Heart left ventricle (tissue), 13 donors: ENCODE data around the gene TACC2.

ENCODE experiments used
- POLR2A ChIP-seq, 2 donors: fragments of 450-650 bp; IDR thresholded peaks; one replicate each; pipeline ENCODE4 v1.6.1; 2017; ENCODE audit warnings: antibody characterized with exemption in 2 of 2, mild to moderate bottlenecking in 2 of 2, moderate library complexity in 2 of 2
- TF ChIP-seq, protein P1 (sequence below), 12 donors: fragments of 200-600 bp; sonication (generic) in 4 of 12; IDR thresholded peaks; one replicate each; pipeline versions ENCODE4 v1.5.0 to v1.8.0; 2018 to 2022; ENCODE audit warnings: antibody characterized with exemption in 12 of 12, mild to moderate bottlenecking in 5 of 12
- donor health status: ischemic (EF 13 %, LVEDD 7.1; RV severe dilation, severe dysfunction).
- donor health status: DM: no; HTN: yes; CAD: no.
- donor health status: DM: no; HTN: no; CAD: no.
- donor health status: ischemic (EF 25% LVEDD 6.9; RV normal size, moderate dysfunction).
- donor health status: ischemic (EF 25% LVEDD 5.7; RV mildly dilated, moderate dysfunction).
- donor health status: ischemic (EF 35%, LVEDD 5.7; RV mildly dilated, moderate dysfunction).
- donor health status: nonischemic (EF 11% LVEDD 7.7; RV severe dilation, severe dysfunction).
- donor health status: DM: yes; HTN: yes; CAD: no.
- donor health status: PGD.
- donor health status: ischemic (EF 29% LVEDD 5.4; RV normal size, mild dysfunction).
- donor health status: nonischemic (EF 23%, LVEDD 6.1; RV moderate dilation, normal function).

DNA sequence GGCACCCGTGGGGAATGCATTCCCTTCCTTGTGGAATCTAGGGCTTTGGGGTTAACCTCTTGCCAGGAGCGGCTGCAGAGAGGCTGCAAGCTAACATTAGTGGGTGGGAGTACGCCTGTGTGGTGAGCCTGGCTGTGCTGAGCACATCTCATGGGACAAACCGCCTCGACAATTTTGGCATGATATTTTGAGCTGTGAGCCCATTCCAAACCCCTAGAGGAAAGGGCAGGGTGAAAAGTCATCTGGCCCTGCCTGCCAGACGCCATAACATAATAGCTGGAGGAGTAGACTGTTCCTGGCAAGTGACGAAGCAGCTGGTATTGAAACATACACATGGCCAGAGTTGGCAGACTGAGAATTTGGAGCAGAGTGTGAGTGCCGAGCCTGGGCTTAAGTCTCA lies 110.0 kb downstream of the TACC2 start:
- TF ChIP-seq, protein P1, sequence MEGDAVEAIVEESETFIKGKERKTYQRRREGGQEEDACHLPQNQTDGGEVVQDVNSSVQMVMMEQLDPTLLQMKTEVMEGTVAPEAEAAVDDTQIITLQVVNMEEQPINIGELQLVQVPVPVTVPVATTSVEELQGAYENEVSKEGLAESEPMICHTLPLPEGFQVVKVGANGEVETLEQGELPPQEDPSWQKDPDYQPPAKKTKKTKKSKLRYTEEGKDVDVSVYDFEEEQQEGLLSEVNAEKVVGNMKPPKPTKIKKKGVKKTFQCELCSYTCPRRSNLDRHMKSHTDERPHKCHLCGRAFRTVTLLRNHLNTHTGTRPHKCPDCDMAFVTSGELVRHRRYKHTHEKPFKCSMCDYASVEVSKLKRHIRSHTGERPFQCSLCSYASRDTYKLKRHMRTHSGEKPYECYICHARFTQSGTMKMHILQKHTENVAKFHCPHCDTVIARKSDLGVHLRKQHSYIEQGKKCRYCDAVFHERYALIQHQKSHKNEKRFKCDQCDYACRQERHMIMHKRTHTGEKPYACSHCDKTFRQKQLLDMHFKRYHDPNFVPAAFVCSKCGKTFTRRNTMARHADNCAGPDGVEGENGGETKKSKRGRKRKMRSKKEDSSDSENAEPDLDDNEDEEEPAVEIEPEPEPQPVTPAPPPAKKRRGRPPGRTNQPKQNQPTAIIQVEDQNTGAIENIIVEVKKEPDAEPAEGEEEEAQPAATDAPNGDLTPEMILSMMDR (IDR thresholded peaks at IDR 0.05), result no peak
- peak in 1 of 2 donors; percentile 14 for TF ChIP-seq POLR2A (IDR thresholded peaks at IDR 0.05)
